ENCODE results near the gene STK16. TPM values are rescaled to one million over a fixed set of nuclear protein-coding genes. Genes with fewer than 3 reads are reported as not detected.

STK16 gene
- total RNA-seq, 2 experiments from 2014 or later, result 34.4 to 35.4 TPM

- POLR2A ChIA-PET, result interaction anchor here (1.3 kb wide), 1 partner anchor 55 kb away, joined by 3 read pairs; no protein-coding TSS in a partner anchor
These were observed 27.7 kb downstream of the STK16 start for GRCh38 chr2:219272995-219273394.

GRCh38 chr2:219273937-219274336 is 28.7 kb downstream of the STK16 start:
- intact Hi-C loops (cut with micrococcal nuclease), result no loop called here
- CTCF ChIA-PET, result interaction anchor here (0.8 to 15.5 kb wide), 3 partner anchors 18 to 24 kb away, joined by 3 to 336 read pairs (median 3); no protein-coding TSS in a partner anchor
- Mint-ChIP-seq H3K4me1 (ENCODE audit: low read depth) (peaks cover 20% of the 10 kb centered on the region), H3K4me3 (no peak overlapping the region), H3K27ac (no peak overlapping the region), H3K9me3 (no peaks in the 10 kb centered on the region), H3K27me3 (no peaks in the 10 kb centered on the region), H3K36me3 (ENCODE audit: low read depth) (no peaks in the 10 kb centered on the region)
- ATAC-seq, result no peak
- no peak for TF ChIP-seq CTCF (IDR thresholded peaks at IDR 0.05)
- POLR2A ChIA-PET, result interaction anchor here (1.1 to 1.3 kb wide), 2 partner anchors 19 to 56 kb away, joined by 3 read pairs; no protein-coding TSS in a partner anchor
- no peak for DNase-seq

More at GRCh38 chr2:219272995-219273394, 27.7 kb downstream of the STK16 start:
- H3K27ac Mint-ChIP-seq, result no peak overlapping the region
- H3K4me1 Mint-ChIP-seq (ENCODE audit: low read depth), result peaks cover 11% of the 10 kb centered on the region
- H3K4me3 Mint-ChIP-seq, result no peak overlapping the region
- no peak for TF ChIP-seq CTCF (IDR thresholded peaks at IDR 0.05)
- CTCF ChIA-PET, result interaction anchor here (15.5 kb wide), 1 partner anchor 24 kb away, joined by 336 read pairs; no protein-coding TSS in a partner anchor
- H3K36me3 Mint-ChIP-seq (ENCODE audit: low read depth), result no peaks in the 10 kb centered on the region
- H3K9me3 Mint-ChIP-seq, result no peaks in the 10 kb centered on the region
- intact Hi-C loops (cut with micrococcal nuclease), result no loop called here
- DNase-seq (no peak), ATAC-seq (no peak)
- no peaks in the 10 kb centered on the region for H3K27me3 Mint-ChIP-seq

GRCh38 chr2:219274361-219274921 is 29.2 kb downstream of the STK16 start:
- Mint-ChIP-seq H3K27me3 (no peaks in the 10 kb centered on the region), H3K9me3 (no peaks in the 10 kb centered on the region), H3K4me1 (ENCODE audit: low read depth) (peaks cover 21% of the 10 kb centered on the region), H3K27ac (no peak overlapping the region), H3K36me3 (ENCODE audit: low read depth) (no peaks in the 10 kb centered on the region), H3K4me3 (no peak overlapping the region)
- POLR2A ChIA-PET, result interaction anchor here (1.1 to 1.3 kb wide), 2 partner anchors 19 to 57 kb away, joined by 3 read pairs; no protein-coding TSS in a partner anchor
- ATAC-seq, result no peak
- intact Hi-C loops (cut with micrococcal nuclease), result no loop called here
- DNase-seq, result no peak
- CTCF ChIA-PET, result interaction anchor here (0.8 to 15.5 kb wide), 3 partner anchors 19 to 24 kb away, joined by 3 to 336 read pairs (median 3); no protein-coding TSS in a partner anchor
- no peak for TF ChIP-seq CTCF (IDR thresholded peaks at IDR 0.05)

GRCh38 chr2:219277703-219278654 is 32.7 kb downstream of the STK16 start:
- ATAC-seq (peak; percentile 11), DNase-seq (peak; percentile 80)
- intact Hi-C loops (cut with micrococcal nuclease), result loop anchor here (2.0 kb wide), 2 partner anchors 17 to 23 kb away; no protein-coding TSS in a partner anchor
- ChIA-PET CTCF (interaction anchor here (0.7 to 15.5 kb wide), 26 partner anchors 9 to 121 kb away, joined by 3 to 336 read pairs (median 5); partner anchors contain the start of genes ABCB6, ANKZF1, ATG9A and CNPPD1), POLR2A (interaction anchor here (0.7 to 5.9 kb wide), 13 partner anchors 16 to 72 kb away, joined by 3 to 63 read pairs (median 3); partner anchors contain the start of genes ABCB6, ANKZF1, ATG9A and GLB1L)
- Mint-ChIP-seq H3K4me1 (ENCODE audit: low read depth) (peaks cover 44% of the 10 kb centered on the region), H3K36me3 (ENCODE audit: low read depth) (peaks cover 27% of the 10 kb centered on the region), H3K27me3 (no peaks in the 10 kb centered on the region), H3K9me3 (no peaks in the 10 kb centered on the region), H3K27ac (peak overlapping the region; percentile 95), H3K4me3 (peak overlapping the region; percentile 80)
- TF ChIP-seq CTCF (IDR thresholded peaks at IDR 0.05), result peak; percentile 100
